ENCODE measurements around the gene RGS17.
"Not testable (repeated sequence)": the region's sequence is repeated elsewhere in the genome, so short reads cannot be mapped to it uniquely, and the experiment has no call there.

The RGS17 gene

DNA sequence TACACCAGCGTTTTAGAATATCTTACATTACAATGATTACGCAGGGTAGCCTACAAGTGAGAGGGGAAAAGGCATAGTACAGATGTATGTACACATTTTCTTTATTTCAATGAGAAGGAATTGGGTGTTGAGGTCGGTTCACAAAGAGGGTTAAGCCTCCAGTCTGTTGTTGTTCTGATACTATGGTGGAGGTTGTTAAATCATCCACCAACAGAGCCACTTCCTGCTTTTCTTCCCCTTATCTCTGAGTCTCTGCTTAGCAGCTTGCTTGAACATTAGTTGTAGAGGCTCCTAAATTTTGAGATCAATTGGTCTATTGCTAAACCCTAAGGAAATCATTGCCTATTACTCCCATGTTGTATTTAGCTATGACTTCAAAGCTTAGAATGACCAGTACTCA, 7.3 kb downstream of the RGS17 start:
- no peak for DNase-seq (ENCODE audit: low spot score)

DNA sequence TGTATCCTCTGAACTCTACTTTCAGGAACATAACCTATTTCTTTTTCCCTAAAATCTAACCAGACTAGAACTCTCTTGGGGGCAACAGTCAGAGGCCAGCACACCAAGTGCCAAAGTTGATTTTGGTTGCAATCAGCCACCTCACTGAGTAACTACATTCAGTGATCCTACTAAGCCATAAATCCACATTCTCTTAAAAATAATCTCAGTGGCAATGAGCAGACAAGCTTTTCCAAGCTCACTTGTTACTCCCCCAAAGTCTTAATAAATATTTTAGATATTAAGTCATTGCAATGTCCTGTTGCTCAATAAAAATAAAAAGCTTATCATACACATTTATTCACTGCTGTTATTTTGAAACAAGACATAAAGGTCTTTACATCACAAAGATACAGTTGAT, 9.8 kb downstream of the RGS17 start:
- no peak for DNase-seq (ENCODE audit: low spot score)

DNA sequence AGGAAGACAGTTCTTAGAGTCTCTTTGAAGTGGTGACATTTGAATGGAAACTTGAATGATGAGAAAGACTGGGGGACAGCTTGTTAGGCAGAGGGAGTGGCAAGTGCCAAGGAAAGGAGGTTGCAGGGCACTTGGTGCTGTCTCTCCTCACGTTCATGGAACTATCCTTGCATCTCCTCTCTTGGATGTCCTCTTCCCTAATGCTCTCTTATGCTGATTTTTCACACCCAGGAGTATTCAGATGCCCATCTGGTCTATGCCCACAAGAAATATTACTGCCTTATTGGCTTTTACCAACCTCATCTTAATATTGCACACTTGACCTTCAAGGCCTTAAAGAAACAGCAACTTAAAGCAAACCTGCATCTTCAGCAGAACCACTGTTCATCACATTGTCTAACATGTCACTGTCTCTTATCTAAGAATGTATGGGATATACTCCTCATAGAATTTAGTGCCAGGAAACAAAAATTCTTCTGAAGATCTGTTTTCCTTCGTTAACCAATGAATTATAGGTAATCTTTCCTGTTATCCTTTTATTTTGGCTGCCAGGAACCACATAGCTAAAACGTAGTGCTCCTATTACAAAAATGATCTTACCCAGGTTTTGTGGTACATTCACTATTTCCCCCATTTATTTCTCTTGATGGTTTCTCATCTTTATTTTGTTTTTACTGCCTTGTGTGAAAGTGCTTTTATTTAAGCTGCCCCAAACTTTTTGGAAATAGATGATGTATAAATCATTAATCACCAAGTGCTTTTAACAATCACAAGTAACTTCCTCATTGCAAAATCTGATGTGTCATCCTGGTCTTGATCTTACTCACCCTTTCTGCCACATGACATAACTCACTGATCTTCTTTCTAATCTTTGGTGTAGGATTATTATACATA, 12.8 kb downstream of the RGS17 start:
- no peak for DNase-seq (ENCODE audit: low spot score)

DNA sequence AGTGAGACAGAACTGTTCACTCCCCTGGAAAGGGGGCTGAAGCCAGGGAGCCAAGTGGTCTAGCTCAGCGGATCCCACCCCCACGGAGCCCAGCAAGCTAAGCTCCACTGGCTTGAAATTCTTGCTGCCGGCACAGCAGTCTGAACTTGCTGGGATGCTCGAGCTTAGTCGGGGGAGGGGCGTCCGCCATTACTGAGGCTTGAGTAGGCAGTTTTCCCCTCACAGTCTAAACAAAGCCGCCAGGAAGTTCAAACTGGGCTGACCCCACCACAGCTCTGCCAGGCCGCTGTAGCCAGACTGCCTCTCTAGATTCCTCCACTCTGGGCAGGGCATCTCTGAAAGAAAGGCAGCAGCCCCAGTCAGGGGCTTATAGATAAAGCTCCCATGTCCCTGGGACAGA, 20.0 kb downstream of the RGS17 start:
- not testable (repeated sequence) for DNase-seq (ENCODE audit: low spot score)

DNA sequence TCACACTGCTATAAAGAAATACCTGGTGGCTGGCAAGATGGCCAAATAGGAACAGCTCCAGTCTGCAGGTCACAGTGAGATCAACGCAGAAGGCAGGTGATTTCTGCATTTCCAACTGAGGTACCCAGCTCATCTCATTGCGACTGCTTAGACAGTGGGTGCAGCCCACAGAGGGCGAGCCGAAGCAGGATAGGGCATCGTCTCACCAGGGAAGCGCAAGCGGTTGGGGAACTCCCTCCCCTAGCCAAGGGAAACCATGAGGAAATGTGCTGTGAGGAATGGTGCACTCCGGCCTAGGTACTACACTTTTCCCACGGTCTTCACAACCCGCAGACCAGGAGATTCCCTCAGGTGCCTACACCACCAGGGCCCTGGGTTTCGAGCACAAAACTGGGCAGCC, 20.5 kb downstream of the RGS17 start:
- not testable (repeated sequence) for DNase-seq (ENCODE audit: low spot score)

DNA sequence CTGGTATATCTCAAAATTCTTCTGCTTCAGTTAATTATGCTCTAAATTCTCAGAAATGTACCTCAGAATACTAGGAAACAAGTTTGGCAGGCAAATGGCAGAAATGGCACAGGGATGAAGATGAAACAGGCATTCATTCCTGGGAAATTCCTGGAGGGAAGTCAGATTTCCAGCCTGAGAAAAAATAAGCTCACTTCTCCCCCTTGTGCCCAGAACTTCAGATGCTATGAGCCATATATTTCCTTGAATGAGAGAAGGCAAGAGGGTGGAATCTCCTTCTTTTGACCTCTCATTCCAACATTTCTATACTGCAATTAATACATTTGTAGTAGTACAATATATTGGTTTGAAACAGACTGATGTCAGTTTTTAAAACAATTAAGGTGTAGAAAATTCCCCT, 22.8 kb downstream of the RGS17 start:
- no peak for DNase-seq (ENCODE audit: low spot score)

DNA sequence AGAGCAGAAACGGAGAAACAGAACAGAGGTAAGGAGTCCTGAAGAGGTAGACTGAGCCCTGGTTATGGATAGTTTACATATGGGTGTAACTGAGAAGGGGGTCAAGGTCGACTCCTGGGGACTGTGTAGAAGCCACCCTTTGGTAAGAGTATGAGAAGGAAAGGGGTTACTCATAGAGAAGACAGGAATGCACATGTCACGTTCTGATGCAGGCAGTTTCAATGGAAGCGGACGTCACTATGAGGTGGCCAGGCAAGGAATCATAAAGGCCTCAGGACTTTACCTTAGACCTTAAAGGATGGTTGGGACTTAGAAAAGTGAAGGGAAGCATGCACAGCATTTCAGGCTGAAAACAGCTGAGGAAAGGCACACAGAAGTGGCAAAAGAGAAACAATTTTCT, 25.1 kb downstream of the RGS17 start:
- no peak for DNase-seq (ENCODE audit: low spot score)

DNA sequence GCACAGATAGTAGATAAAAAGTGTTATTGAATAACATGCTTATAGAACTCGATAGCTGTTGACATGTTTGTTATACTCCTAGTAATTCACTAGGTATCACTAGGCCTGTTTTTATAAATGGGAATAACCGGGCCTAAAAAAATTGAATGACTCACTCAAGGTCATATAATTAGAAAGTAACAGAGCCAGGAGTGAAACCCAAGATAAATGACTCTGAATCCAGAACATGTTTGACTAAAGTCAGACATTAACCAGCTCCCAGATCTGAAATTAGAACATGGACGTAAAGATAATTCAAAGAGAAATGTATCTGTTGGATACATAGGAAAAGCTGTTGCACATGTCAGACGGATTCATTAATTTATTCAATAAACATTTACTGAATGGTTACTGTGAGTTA, 26.9 kb downstream of the RGS17 start:
- no peak for DNase-seq (ENCODE audit: low spot score)

DNA sequence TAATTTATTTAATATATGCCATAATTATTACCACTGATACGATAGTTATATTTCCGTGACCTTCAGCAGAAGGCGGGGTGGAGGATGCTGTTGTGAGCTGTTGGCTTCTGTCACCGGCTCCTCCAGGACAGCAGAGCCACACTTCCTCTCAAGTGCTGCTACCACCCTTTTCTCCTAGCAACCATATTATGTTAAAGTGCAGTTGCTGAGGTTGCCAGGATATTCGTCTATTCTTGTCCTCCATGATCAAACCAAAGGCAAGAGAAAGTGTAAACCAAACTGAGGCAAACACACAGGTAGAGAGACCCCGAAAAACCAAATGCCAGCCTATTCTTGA, 27.8 kb downstream of the RGS17 start:
- no peak for DNase-seq (ENCODE audit: low spot score)

DNA sequence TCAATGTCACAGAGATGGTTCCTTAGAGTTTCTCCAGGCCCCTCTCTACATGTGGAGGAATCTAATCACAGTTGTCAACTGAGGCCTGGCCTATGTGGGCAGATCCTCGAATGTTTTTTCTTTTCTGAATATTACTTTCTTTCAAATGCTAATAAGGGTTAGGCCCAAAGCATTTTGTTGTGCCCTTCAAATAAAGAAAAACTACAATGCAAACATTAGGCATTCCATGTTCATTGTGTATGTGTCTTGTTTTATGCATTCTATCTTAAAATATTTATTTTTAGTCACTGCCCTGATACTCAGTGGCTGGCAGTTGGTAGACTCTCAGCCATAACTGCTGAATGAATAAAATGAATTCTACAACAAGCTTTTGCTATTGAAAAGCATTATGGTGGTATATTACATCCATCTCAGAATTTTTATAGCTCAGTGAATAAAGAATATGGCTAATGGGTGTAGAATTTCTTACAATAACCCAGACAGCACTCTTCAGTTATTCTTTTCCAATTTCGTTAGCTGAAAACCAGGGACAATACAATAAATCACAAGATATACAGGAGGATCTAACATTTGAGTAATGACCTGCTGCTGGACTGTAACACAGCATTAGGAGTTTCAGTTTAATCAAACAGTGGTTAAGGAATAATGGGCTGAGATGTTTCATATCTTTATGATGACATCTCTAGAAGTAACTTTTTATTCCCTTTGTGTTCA, 28.3 kb downstream of the RGS17 start:
- DNase-seq (ENCODE audit: low spot score) = no peak

DNA sequence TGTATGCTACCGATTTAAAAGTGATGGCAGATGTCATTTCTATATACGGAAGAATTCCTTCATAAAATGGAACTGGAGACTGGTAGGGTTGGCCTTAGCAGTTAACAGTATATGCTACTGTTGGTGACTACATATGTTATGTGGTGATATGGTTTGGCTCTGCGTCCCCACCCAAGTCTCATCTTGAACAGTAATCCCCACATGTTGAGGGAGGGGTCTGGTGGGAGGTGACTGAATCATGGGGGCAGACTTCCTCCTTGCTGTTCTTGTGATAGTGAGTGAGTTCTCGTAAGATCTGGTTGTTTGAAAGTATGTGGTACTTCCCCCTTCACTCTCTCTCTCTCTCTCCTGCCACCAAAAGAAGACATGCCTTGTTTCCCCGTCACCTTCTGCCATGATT, 29.6 kb downstream of the RGS17 start:
- no peak for DNase-seq (ENCODE audit: low spot score)

DNA sequence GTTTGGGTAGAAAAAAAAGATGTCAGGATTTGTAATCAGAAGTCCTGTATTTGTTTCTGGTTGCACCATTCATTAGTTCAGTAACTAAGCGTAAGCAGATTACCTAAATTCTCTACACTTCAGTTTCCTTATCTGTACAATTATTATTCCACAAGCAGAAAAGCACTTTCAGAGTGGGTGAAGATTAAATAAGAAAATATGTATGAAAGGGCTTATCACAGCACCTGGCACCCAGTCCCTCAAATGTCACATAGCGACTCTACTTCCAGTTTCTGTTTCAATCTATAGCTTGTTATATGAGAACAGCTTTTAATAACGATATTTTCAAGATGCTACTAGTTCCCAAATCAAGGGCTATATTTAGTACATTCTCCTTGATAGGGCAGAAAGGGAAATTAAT, 31.4 kb downstream of the RGS17 start:
- DNase-seq (ENCODE audit: low spot score) = no peak

DNA sequence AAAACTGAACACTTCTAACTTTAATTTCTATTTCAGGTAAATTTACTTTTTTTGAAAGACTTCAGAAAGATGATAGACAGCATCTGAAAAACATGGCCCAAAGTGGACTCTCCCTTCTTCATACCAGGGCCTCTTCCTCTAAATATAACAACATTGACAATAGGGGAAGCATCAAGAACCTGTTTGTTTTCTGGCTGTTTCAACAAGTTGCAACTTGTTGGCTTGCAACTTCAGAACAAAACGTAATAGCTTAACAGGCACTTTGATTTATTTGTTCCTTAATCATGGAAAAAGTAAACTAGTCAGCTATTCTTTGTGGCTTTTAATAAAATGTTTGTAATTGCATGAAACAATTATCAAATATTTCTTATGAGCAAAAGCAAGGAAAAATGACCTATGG, 34.3 kb downstream of the RGS17 start:
- DNase-seq (ENCODE audit: low spot score) = no peak

DNA sequence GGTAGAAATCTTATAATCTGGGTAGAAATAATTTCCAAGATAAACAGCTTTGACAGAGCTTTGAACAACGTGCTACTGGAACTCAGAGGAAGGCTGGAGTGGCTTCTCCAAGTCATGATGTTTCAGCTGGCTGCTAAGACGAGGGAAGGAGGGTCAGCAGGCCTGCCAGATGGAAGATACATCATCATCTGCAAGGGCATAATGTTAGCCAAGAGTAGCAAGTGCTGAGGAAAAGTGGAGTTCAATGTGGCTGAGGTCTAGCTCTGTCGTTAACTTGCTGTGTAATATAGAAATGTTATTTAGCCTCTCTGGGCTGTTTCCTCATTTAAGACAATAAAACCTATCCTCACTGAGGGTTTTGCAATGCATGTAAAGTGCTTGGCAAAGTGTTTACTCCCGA, 35.1 kb downstream of the RGS17 start:
- DNase-seq (ENCODE audit: low spot score) = no peak

DNA sequence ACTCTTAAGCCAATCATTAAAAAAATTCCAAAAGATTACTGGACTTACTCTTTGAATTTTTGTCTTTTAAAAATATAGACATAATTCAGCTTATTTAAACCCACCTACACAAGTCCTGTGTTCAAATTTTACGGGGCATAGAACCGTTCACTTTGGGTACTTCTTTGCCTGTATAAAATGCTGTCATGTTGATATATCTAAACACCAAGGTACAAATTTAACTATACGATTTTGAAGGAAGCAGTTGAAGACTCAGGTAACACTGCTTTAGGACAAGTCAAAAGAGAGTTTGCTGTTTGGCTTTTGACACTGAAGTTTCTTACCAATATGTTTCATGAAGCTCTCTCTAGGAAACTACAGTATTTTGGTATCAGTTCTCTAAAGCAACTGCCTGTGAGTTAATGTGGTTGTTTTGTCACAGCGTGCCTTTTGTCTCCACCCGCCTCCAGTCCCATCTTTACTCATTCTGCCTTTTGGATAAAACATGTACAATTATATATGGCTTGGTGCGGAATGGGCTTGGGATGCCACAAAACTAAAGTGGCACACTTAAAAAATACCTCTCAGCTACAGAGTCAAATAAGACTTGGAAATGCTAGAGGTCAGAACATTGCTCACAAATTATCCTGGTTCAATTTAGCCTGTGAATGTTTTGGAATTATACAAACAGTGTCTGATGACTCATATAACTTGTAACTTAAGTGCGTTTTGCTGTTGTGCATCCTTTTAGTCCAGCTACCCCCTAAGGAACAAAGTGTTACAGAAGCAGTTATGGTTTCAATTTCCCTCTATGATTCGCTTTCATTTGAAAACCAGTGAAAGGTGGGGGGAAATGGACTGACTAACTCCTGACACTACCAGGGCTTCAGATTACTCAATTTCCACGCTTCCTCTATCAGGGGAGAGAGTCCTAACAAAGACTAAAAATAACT, 38.7 kb downstream of the RGS17 start:
- DNase-seq (ENCODE audit: low spot score) = no peak

DNA sequence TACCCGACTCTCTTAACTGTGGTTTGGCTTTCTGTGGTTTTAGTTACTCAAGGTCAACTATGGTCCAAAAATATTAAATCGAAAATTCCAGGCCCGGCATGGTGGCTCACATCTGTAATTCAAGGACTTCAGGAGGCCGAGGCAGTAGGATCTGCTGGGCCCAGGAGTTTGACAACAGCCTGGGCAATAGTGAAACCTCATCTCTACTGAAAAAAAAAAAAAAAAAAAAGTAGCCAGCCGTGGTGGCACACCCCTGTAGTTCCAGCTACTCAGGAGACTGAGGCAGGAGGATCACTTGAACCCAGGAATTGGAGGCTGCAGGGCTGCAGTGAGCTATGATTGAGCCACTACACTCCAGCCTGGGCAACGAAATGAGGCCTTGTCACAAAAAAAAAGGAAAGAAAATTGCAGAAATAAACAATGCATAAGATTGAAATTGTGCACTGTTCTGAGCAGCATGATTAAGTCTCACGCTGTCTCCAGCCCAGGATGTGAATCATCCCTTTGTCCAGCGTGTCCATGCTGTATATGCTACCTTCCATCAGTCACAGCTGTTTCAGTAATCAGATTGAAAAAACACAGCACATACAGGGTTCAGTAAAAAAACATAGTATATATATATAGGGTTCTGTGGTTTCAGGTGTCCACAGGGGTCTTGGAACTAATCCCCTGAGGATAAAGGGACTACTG, 40.7 kb downstream of the RGS17 start:
- DNase-seq (ENCODE audit: low spot score) = no peak

DNA sequence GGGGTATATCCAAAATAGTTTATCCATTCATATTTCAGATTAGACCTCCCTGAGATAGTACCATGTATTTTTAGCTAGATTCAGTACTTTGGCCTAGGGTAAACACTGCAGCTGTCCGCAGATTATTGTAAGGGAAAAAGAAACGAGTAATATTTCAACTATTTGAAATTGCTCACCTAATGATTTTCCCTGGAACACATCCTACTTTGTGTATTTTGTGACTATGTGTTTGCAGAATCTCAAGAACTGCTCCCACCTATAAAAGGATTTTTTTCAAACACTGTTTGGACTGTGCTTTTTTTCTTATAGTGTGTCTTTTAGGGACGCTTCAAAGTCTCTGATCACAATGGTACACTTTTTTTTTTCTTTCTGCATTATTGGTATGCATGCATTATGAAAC, 42.3 kb downstream of the RGS17 start:
- DNase-seq (ENCODE audit: low spot score) = no peak

DNA sequence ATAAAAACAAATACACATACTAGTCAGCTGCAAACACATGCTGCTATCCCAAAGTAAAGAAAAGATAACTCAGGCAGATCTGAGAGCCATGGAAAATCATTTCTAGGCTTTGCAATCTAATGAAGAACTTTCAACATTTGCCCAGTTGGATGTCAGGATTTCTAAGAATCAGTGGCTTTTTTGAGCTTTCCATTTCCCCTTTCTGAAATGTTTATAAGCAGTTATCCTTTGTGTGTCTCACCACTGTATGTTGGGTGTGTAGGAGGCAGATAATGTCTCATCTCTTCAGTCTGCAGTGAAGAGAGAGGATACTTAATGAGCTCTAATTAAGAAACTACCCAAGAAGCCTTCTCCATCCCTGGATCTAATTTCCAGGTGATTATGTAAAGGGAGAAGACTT, 43.6 kb downstream of the RGS17 start:
- no peak for DNase-seq (ENCODE audit: low spot score)

DNA sequence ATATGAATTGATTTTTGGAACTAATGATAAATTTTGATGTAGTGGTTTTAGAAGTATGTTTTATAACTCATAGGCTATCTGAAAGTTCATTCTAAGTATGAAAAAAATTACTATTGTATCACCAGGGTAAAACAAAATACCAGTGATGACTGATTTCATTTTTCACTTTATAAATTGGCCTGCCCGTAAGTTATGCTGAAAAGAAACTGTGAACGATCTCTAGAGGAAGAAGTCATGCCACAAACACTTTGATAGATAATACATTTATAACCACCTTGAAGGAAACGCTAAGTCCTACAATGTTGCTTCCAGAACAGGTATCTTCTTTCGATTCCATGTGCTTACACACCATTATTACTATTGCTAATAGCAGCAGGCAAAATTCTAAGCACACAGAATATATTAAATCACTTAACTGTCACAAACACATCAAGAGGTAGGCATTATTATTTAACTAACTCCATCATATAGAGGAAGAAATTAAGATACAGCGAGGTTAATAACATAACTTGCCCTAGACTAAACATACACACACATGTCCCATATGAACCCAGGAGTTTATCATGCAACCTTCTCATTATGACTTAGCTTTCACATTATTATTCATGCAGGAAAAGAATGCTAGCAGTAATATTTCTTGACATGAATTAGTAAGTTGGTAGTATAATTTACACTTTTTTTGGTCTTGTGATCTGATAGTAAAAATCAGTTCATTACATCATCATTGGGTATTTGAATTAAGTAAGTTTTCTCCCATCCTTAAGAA, 44.7 kb downstream of the RGS17 start:
- DNase-seq (ENCODE audit: low spot score) = no peak

DNA sequence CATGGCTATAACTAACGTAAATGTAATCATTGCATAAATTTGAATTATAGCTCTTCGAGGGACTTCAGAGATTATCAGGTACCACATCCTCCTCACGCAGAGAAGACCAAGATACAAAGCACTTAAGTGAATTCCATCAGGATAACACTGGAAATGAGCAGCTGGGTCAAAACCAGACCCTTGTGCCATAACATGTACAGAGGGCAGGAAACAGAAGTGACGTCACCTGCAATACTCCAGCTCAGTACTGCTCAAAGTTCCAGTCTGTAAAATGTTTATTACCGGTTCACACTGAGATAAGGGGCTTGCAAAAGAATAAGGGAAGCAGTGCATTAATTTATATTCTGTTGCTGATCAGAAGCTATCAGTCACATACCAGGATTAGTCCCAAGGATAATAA, 45.8 kb downstream of the RGS17 start:
- DNase-seq (ENCODE audit: low spot score) = no peak

DNA sequence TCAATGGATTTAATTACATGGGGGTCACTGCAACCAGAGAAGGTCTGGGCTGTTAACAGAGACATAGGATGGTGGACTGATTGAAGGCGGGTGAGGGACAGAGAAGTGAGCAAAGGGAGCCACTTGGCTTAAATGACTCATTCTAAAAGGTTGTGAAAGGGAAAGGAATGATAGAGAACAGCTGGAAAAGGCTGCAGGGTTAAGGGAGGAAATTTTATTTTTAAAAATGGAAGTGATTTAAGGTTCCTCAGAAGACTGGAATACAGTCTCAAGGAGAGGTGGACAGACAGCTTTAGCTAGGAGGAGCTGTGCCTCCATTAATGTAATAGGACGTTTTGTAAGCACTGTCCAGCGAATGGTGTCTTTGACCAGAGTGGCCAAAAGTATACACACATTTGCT, 46.7 kb downstream of the RGS17 start:
- DNase-seq (ENCODE audit: low spot score) = no peak

All from putamen (tissue), 1 donor.